AG09319 (cell line): ENCODE results near the gene KIAA1586.
A peak's percentile ranks its signal among the peaks of the same experiment; 100 is the strongest.
"Not testable (repeated sequence)": the region's sequence is repeated elsewhere in the genome, so short reads cannot be mapped to it uniquely, and the experiment has no call there.

ENCODE experiments used
- DNase-seq: peaks from one replicate; pipeline ENCODE4 v3.0.0-alpha.2; 2010; ENCODE audit warnings: low read depth; ENCODE audit errors: extremely low read depth
- TF ChIP-seq, protein P1 (sequence below): IDR thresholded peaks from 2 replicates; pipeline ENCODE4 v1.5.1; 2011; ENCODE audit warnings: low read depth, mild to moderate bottlenecking, inconsistent platforms, low read length, moderate library complexity

KIAA1586 gene, protein sequence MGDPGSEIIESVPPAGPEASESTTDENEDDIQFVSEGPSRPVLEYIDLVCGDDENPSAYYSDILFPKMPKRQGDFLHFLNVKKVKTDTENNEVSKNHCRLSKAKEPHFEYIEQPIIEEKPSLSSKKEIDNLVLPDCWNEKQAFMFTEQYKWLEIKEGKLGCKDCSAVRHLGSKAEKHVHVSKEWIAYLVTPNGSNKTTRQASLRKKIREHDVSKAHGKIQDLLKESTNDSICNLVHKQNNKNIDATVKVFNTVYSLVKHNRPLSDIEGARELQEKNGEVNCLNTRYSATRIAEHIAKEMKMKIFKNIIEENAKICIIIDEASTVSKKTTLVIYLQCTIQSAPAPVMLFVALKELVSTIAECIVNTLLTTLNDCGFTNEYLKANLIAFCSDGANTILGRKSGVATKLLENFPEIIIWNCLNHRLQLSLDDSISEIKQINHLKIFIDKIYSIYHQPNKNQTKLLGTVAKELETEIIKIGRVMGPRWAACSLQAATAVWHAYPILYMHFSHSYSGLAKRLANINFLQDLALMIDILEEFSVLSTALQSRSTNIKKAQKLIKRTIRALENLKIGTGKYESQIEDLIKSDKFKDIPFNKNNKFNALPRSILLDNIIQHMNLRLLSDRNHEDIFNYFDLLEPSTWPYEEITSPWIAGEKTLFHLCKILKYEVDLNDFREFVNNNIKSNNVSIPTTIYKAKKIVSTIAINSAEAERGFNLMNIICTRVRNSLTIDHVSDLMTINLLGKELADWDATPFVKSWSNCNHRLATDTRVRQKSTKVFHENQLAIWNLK

DNA sequence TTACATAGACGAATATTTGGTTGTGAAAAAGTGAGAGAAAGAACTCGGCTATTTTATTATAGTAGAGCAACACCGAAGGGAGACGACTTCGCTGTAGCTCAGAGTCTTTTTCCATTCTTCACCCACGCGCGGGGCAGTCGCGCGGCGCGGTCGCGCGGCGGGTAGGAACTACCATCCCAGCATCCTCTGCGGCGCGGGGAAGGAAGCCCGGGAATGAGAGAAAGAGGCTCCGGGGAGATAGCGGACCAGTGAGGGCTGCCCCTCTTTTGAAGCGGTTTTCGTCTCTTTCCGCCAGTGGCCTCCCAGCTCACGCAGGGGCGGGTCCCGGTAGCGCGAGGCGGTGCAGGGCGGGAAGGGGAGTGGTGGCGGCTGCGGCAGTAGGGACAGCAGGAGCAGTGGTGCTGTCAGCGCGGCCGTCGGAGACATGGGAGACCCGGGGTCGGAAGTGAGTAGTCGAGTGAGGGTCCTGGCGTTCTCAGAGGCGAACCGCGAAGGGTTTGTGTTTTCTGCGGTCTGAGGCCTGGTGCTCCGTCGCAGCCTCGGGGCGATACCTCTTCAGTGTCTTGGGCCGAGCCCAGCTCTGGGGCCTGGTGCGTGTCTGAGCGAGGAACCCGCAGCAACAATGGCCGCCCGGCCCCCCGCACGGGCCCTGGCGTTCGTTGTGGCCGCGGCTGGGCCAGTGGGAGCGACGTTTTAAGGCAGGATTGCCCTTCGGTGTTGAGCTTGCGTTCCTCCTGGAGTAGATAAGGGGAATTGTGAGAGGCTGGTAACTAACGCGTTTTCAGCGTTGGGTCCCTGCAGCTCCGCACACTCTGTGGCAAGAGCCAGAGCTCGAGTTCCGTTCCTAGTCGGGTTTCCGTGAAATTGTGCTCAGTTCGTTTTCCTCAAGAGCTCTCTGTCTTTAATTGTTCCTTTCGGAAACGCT, at the start of gene KIAA1586:
Gene KIAA1586, plus strand, starts transcription at position 362 of the 925 bp plus-strand sequence. Its CDS starts 63 bp downstream, at position 425.
- peak; percentile 64 for DNase-seq

DNA sequence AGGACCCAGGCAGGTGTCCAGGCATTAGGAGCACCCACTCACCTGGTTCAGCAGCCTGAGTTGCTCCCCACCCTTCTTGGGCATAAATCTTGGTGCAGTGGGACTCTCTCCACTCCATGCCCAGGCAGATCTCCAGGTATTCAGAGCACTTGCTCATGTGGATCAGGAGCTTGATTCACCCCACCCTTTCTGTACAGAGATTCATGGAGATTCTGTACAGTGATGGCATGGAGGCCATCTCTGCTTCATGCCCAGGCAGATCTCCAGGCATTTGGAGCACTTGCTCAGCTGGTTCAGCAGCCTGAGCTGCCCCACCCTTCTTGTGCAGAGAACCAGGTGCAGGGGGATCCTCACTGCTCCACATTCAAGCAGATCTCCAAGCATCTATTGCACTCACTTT, 47.4 kb upstream of the KIAA1586 start:
- TF ChIP-seq, protein P1, sequence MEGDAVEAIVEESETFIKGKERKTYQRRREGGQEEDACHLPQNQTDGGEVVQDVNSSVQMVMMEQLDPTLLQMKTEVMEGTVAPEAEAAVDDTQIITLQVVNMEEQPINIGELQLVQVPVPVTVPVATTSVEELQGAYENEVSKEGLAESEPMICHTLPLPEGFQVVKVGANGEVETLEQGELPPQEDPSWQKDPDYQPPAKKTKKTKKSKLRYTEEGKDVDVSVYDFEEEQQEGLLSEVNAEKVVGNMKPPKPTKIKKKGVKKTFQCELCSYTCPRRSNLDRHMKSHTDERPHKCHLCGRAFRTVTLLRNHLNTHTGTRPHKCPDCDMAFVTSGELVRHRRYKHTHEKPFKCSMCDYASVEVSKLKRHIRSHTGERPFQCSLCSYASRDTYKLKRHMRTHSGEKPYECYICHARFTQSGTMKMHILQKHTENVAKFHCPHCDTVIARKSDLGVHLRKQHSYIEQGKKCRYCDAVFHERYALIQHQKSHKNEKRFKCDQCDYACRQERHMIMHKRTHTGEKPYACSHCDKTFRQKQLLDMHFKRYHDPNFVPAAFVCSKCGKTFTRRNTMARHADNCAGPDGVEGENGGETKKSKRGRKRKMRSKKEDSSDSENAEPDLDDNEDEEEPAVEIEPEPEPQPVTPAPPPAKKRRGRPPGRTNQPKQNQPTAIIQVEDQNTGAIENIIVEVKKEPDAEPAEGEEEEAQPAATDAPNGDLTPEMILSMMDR = no peak
- no peak for DNase-seq

DNA sequence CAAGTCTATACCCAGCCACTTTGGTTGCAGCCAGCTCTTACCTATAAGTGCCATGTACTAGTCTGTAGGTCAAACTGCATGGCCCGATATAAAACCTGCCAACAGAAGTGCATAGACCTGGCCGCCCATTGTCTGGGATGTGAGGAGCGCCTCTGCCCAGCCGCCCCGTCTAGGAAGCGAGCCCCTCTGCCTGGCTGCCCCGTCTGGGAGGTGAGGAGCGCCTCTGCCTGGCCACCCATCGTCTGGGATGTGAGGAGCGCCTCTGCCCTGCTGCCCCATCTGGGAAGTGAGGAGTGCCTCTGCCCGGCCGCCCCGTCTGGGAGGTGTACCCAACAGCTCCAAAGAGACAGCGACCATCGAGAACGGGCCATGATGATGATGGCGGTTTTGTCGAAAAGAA, 46.7 kb upstream of the KIAA1586 start:
- not testable (repeated sequence) for DNase-seq

DNA sequence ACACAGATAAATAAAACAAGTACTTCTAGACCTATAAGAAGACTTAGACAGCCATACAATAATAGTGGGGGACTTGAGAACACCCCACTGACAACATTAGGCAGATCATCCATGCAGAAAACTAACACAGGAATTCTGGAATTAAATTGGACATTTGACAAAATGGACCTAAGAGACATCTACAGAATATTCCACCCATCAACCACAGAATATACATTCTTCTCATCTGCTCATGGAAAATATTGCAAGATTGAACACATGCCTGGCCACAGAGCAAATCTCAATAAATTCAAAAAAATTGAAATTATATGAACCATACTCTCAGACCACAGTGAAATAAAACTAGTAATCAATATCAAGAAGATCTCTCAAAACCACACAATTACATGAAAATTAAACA, 44.3 kb upstream of the KIAA1586 start:
- TF ChIP-seq, protein P1 = no peak
- DNase-seq = no peak

DNA sequence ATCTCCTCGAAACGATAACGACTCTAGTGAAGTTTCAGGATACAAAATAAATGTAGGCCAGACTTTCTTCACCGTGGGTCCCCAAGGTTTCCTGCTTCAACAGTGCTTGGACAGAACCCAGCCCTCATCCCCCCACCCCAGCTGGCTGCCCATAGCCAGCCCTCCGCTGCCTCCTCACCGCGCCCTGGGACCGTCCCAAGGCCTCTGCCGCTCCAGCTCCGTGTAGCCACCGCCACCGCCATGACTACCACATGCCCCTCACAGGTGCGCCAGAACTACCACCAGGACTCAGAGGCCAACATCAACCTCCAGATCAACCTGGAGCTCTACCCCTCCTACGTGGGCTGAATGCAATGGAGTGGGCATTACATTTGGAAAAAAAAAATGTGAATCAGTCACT, 42.2 kb upstream of the KIAA1586 start:
- DNase-seq = no peak
- TF ChIP-seq, protein P1 = no peak

DNA sequence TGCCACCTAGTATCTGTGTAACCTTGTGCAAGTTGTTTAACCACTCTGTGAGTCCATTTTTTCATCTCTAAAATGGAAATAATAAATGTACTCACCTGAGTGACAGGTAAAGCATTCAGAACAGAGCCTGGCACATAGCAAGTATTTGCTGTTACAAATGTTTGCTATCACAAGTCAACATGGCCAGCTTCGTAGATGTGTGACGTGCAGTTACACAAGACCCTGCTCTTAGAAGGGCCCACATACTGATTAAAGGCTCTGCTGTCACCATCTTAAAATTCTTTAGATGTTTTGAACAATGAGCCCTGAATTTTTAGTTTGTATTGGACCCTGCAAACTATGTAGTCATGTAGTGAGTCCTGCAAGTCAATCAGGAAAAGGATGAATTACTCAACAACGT, 40.4 kb upstream of the KIAA1586 start:
- TF ChIP-seq, protein P1 = no peak
- DNase-seq = no peak

DNA sequence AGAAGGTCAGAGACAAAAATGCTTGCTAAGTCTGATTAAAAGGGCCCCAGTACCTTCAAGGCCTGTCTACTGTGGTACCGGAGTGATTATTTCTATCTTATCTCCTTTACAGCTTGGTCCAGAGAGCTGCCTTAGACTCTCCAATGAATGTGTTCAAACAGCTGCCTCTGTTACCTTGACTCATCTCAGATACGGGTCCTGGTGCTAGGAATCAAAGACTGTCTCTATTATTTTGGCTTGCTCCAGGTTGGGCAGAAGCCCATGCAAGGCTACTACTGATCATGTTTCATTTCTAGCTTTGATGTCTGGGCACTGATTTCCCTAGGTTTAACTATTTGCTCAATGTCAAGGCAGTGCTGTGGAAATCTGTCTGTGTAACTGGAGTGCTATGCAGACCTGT, 38.4 kb upstream of the KIAA1586 start:
- DNase-seq = not testable (repeated sequence)

DNA sequence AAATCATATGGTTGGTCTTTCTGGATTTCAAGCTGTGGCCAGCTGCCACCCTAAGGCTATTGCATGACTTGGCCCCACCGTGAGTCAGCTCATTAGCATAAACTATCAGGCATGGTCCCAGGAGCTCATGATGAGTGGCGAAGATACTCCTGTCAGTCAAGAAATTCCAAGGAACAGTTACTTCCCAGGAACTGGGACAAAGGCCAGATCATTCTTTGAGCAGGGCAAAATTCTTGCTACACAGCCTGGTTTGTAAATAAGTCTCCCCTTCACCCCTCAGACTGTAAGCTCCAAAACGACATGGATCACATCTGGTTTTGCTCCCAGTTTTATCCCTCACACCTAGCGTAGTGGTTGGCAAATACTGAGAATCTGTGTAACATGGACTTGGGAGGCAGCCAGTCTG, 33.0 kb upstream of the KIAA1586 start:
- DNase-seq = peak; percentile 82
- TF ChIP-seq, protein P1 = no peak
